HCT116 (cell line): ENCODE data around the gene RAB11A. TPM values are rescaled to one million over a fixed set of nuclear protein-coding genes. Genes with fewer than 3 reads are reported as not detected.

Experiments
- ATAC-seq: fragments of 200-7000 bp; cut with Tn5 transposase; 2 replicates; pipeline ENCODE4 v1.9.1; 2020; ENCODE audit warnings: mild to moderate bottlenecking, moderate library complexity
- BruUV-seq: library from RNA; stranded (reverse); fragments of 400-500 nt; replicated peaks from 2 replicates; lab custom pipeline; 2021; lab: Mats Ljungman, UMichigan
- CTCF ChIA-PET: fragments of 300-600 bp; sonication (Branson Sonifier 250); formaldehyde crosslinking; loops from one replicate; lab custom pipeline; 2021; ENCODE audit warnings: antibody characterized with exemption; lab: Charles Lee
- POLR2A ChIA-PET: fragments of 300-600, 350-600 bp; sonication (Branson Sonifier 250); formaldehyde crosslinking; loops from one replicate; lab custom pipeline; 2021; ENCODE audit warnings: antibody characterized with exemption; lab: Charles Lee
- RAD21 ChIA-PET, 2 experiments: fragments of 300-600 bp; sonication (Branson Sonifier 250); formaldehyde crosslinking; loops; one replicate each; lab custom pipeline; 2023; ENCODE audit warnings: low total read pairs in 2 of 2; ENCODE audit not compliant: uncharacterized antibody in 2 of 2, unreplicated experiment in 2 of 2, low non-redundant PET in 1 of 2; lab: Charles Lee
- DNase-seq: peaks from one replicate; pipeline ENCODE4 v3.0.0-alpha.2; 2010; ENCODE audit warnings: low read depth, low spot score
- H2AFZ ChIP-seq: fragments of 200-600 bp; shearing (Covaris generic), sonication (generic); 2 replicates; pipeline ENCODE4 v1.6.1; 2017; ENCODE audit warnings: low read depth, mixed run types, mixed read lengths, antibody characterized with exemption, low read length; ENCODE audit not compliant: poor library complexity, severe bottlenecking
- H3K27ac ChIP-seq: 2 replicates; pipeline ENCODE4 v1.5.1; 2012; ENCODE audit warnings: low read depth, low read length
- H3K27me3 ChIP-seq: fragments of 200-600 bp; sonication (generic); 2 replicates; pipeline ENCODE4 v1.6.1; 2016; ENCODE audit warnings: mixed run types, low read length, mixed read lengths; ENCODE audit not compliant: insufficient read depth
- H3K36me3 ChIP-seq, 2 experiments: fragments of 200-500 bp in 1 of 2; fragments of 200-600 bp in 1 of 2; sonication (Bioruptor generic) in 1 of 2; sonication (generic) in 1 of 2; 2 replicates each; pipeline versions ENCODE4 v1.5.1 to v1.6.1; 2014 to 2016; ENCODE audit warnings: low read length in 2 of 2, inconsistent platforms in 1 of 2, mixed read lengths in 1 of 2, mixed run types in 1 of 2; ENCODE audit not compliant: insufficient read depth in 2 of 2, control insufficient read depth in 1 of 2
- H3K4me1 ChIP-seq, 2 experiments: fragments of 200-600 bp in 1 of 2; sonication (generic) in 1 of 2; 2 replicates each; pipeline versions ENCODE4 v1.5.1 to v1.6.1; 2012 to 2017; ENCODE audit warnings: low read length in 2 of 2, inconsistent platforms in 1 of 2, mild to moderate bottlenecking in 1 of 2, mixed read lengths in 1 of 2, mixed run types in 1 of 2, moderate library complexity in 1 of 2; ENCODE audit not compliant: insufficient read depth in 2 of 2, control insufficient read depth in 1 of 2
- H3K4me2 ChIP-seq: fragments of 200-600 bp; sonication (generic); 2 replicates; pipeline ENCODE4 v1.6.1; 2017; ENCODE audit warnings: mixed run types, low read length, mixed read lengths
- H3K4me3 ChIP-seq, 2 experiments: fragments of 200-600 bp in 1 of 2; sonication (generic) in 1 of 2; replicated peaks in 1 of 2; 2 replicates each; pipeline ENCODE4 v1.5.1; 2011 to 2016; ENCODE audit warnings: low read length in 2 of 2, control low read depth in 1 of 2, low read depth in 1 of 2, mild to moderate bottlenecking in 1 of 2, mixed read lengths in 1 of 2, mixed run types in 1 of 2
- H3K79me2 ChIP-seq: fragments of 200-600 bp; sonication (generic); 2 replicates; pipeline ENCODE4 v1.6.1; 2017; ENCODE audit warnings: mild to moderate bottlenecking, mixed run types, low read length, moderate library complexity, mixed read lengths; ENCODE audit not compliant: insufficient read depth
- H3K9ac ChIP-seq: fragments of 200-600 bp; sonication (generic); 2 replicates; pipeline ENCODE4 v1.6.1; 2016; ENCODE audit warnings: low read length, mixed read lengths
- H3K9me2 ChIP-seq: fragments of 200-600 bp; sonication (generic), shearing (Covaris generic); 2 replicates; pipeline ENCODE4 v1.6.1; 2017; ENCODE audit warnings: mixed run types, mild to moderate bottlenecking, moderate library complexity; ENCODE audit not compliant: insufficient read depth
- H3K9me3 ChIP-seq, 2 experiments: fragments of 200-500 bp in 1 of 2; fragments of 200-600 bp in 1 of 2; sonication (Bioruptor generic) in 1 of 2; sonication (generic) in 1 of 2; 2 replicates each; pipeline ENCODE4 v1.6.1; 2014 to 2017; ENCODE audit warnings: low read length in 2 of 2, mixed read lengths in 2 of 2, inconsistent platforms in 1 of 2, low read depth in 1 of 2, mild to moderate bottlenecking in 1 of 2, mixed run types in 1 of 2, moderate library complexity in 1 of 2; ENCODE audit not compliant: control insufficient read depth in 1 of 2, insufficient read depth in 1 of 2
- H4K20me1 ChIP-seq: fragments of 200-600 bp; sonication (generic), shearing (Covaris generic); 2 replicates; pipeline ENCODE4 v1.6.1; 2017; ENCODE audit warnings: mixed run types, mild to moderate bottlenecking, moderate library complexity; ENCODE audit not compliant: insufficient read depth
- ATF3 ChIP-seq: IDR thresholded peaks from 2 replicates; pipeline ENCODE4 v1.6.1; 2012
- CEBPB ChIP-seq: IDR thresholded peaks from 2 replicates; pipeline ENCODE4 v1.6.1; 2012; ENCODE audit warnings: low read depth
- CTCF ChIP-seq, 3 experiments: fragments of 200-600 bp in 1 of 3; sonication (generic) in 1 of 3; IDR thresholded peaks in 2 of 3; conservative IDR thresholded peaks in 1 of 3; 2 replicates each; pipeline ENCODE4 v1.5.1; 2012 to 2017; ENCODE audit warnings: low read depth in 2 of 3, low read length in 2 of 3, antibody characterized with exemption in 1 of 3, borderline replicate concordance in 1 of 3, control low read depth in 1 of 3, mild to moderate bottlenecking in 1 of 3, mixed read lengths in 1 of 3, mixed run types in 1 of 3, moderate library complexity in 1 of 3; ENCODE audit not compliant: insufficient read depth in 1 of 3
- EGR1 ChIP-seq: IDR thresholded peaks from 2 replicates; pipeline ENCODE4 v1.6.1; 2012; ENCODE audit warnings: low read depth
- ELF1 ChIP-seq: IDR thresholded peaks from 2 replicates; pipeline ENCODE4 v1.6.1; 2012; ENCODE audit warnings: low read depth, borderline replicate concordance
- EZH2 ChIP-seq: fragments of 200-600 bp; sonication (generic); IDR thresholded peaks from 2 replicates; pipeline ENCODE4 v1.6.1; 2017; ENCODE audit warnings: antibody characterized with exemption, mixed run types
- EZH2phosphoT487 ChIP-seq: fragments of 200-600 bp; IDR thresholded peaks from 2 replicates; pipeline ENCODE4 v1.6.1; 2018; ENCODE audit warnings: antibody characterized with exemption, borderline replicate concordance
- FOSL1 ChIP-seq: IDR thresholded peaks from 2 replicates; pipeline ENCODE4 v1.6.1; 2012; ENCODE audit warnings: low read depth
- JUND ChIP-seq: IDR thresholded peaks from 2 replicates; pipeline ENCODE4 v1.6.1; 2012
- RAD21 ChIP-seq: IDR thresholded peaks from 2 replicates; pipeline ENCODE4 v1.6.1; 2012; ENCODE audit warnings: low read depth, mild to moderate bottlenecking
- SIN3A ChIP-seq: IDR thresholded peaks from 2 replicates; pipeline ENCODE4 v1.6.1; 2012; ENCODE audit warnings: low read depth
- SP1 ChIP-seq: IDR thresholded peaks from 2 replicates; pipeline ENCODE4 v1.6.1; 2012; ENCODE audit warnings: low read depth
- SRF ChIP-seq: IDR thresholded peaks from 2 replicates; pipeline ENCODE4 v1.6.1; 2012; ENCODE audit warnings: low read depth
- YY1 ChIP-seq: IDR thresholded peaks from 2 replicates; pipeline ENCODE4 v1.6.1; 2011; ENCODE audit warnings: low read length, low read depth, moderate library complexity, mild to moderate bottlenecking; ENCODE audit not compliant: insufficient replicate concordance; ENCODE audit errors: extremely low read depth
- ZFX ChIP-seq: fragments of 450-650 bp; IDR thresholded peaks from 2 replicates; pipeline ENCODE4 v1.6.1; 2017
- ZNF274 ChIP-seq: fragments of 200-500 bp; sonication (Bioruptor generic); IDR thresholded peaks from 2 replicates; pipeline ENCODE4 v1.6.1; 2014; ENCODE audit warnings: mild to moderate bottlenecking, low read depth, low read length, inconsistent platforms
- intact Hi-C: fragments of 100-400 bp; cut with micrococcal nuclease; formaldehyde crosslinking; loops from 2 replicates; pipeline ENCODE4 v1.10.0; 2022
- total RNA-seq: library from RNA; stranded (reverse); gene quantifications from one replicate; pipeline ENCODE4 v1.2.1, GENCODE V29; 2021; ENCODE audit not compliant: unreplicated experiment
- TF ChIP-seq, protein P1 (sequence below): IDR thresholded peaks from 2 replicates; pipeline ENCODE4 v1.6.1; 2012
- TF ChIP-seq, protein P2 (sequence below): IDR thresholded peaks from 2 replicates; pipeline ENCODE4 v1.6.1; 2011; ENCODE audit warnings: mild to moderate bottlenecking, low read length, moderate library complexity; ENCODE audit not compliant: insufficient replicate concordance; ENCODE audit errors: extremely low read depth

The RAB11A gene
- total RNA-seq, 1 experiment from 2014 or later, result 234 TPM

GRCh38 chr15:65827065-65827464 lies 42.2 kb upstream of the RAB11A start:
- RAD21 ChIA-PET, result no interaction called here
- Histone ChIP-seq H3K9me3 (no peaks in the 10 kb centered on the region), H3K36me3 (no peaks in the 10 kb centered on the region), H3K27ac (no peak overlapping the region), H3K9ac (no peak overlapping the region), H3K27me3 (no peaks in the 10 kb centered on the region), H3K9me2 (no peaks in the 10 kb centered on the region), H2AFZ (no peak overlapping the region), H3K4me3 (no peak overlapping the region), H3K79me2 (no peaks in the 10 kb centered on the region), H3K4me2 (no peak overlapping the region), H4K20me1 (no peaks in the 10 kb centered on the region), H3K4me1 (peaks cover 5 to 12% of the 10 kb centered on the region in 2 experiments; a peak in 3 of 4 replicates)
- intact Hi-C loops, result no loop called here
- CTCF ChIA-PET, result interaction anchor here (0.7 to 1.6 kb wide), 2 partner anchors 8 to 231 kb away, joined by 3 read pairs; no protein-coding TSS in a partner anchor
- no peak for ATAC-seq
- POLR2A ChIA-PET, result no interaction called here
- TF ChIP-seq ZNF274 (no peak), ELF1 (no peak), CEBPB (no peak)
- no TSS peak for BruUV-seq
- DNase-seq, result no peak

DNA sequence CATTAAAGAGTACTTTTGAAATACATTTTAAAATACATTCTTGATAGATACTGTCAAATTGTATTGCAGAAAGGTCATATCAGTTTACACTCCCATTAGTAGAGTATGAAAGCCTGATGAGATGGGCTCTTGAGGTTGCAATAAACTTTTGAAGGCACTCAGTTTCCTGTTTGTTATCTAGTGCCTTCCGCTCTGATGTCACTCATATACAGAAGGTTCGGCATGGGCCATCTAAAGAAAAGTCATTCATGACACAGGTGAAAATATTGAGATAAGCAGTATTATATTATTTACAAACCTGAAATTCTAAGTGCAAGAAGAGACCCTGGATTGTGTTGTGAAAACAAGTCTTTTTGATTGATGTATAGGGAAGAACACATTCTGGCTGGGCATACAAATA lies 40.7 kb upstream of the RAB11A start:
- Histone ChIP-seq H4K20me1 (no peaks in the 10 kb centered on the region), H3K36me3 (no peaks in the 10 kb centered on the region), H3K4me2 (no peak overlapping the region), H3K9me2 (no peaks in the 10 kb centered on the region), H3K9me3 (no peaks in the 10 kb centered on the region), H3K27ac (no peak overlapping the region), H3K4me1 (peaks cover 19 to 27% of the 10 kb centered on the region in 2 experiments), H3K4me3 (no peak overlapping the region), H3K9ac (no peak overlapping the region), H3K79me2 (no peaks in the 10 kb centered on the region), H2AFZ (peak overlapping the region; percentile 62), H3K27me3 (no peaks in the 10 kb centered on the region)
- BruUV-seq, result no TSS peak
- intact Hi-C loops, result no loop called here
- ATAC-seq (no peak), DNase-seq (no peak)
- ChIA-PET POLR2A (no interaction called here), RAD21 (interaction anchor here in 1 of 2 experiments (0.9 kb wide), 1 partner anchor 190 kb away, joined by 3 read pairs; no protein-coding TSS in a partner anchor), CTCF (interaction anchor here (0.9 to 1.0 kb wide), 3 partner anchors 8 to 28 kb away, joined by 3 read pairs; no protein-coding TSS in a partner anchor)
- TF ChIP-seq EZH2 (no peak), ATF3 (no peak), ZFX (no peak), EZH2phosphoT487 (no peak), YY1 (no peak), FOSL1 (no peak), SP1 (no peak), RAD21 (no peak), SIN3A (no peak), JUND (no peak), EGR1 (no peak), CTCF (IDR thresholded peaks at IDR 0.05 in 2 of 3, conservative IDR thresholded peaks at IDR 0.05 in 1 of 3; ENCODE audit: borderline replicate concordance in 1 of 3, insufficient read depth in 1 of 3, low read depth in 2 of 3, low read length in 2 of 3) (no peak), SRF (no peak)
- TF ChIP-seq, protein P1, sequence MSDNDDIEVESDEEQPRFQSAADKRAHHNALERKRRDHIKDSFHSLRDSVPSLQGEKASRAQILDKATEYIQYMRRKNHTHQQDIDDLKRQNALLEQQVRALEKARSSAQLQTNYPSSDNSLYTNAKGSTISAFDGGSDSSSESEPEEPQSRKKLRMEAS, result no peak
- TF ChIP-seq, protein P2, sequence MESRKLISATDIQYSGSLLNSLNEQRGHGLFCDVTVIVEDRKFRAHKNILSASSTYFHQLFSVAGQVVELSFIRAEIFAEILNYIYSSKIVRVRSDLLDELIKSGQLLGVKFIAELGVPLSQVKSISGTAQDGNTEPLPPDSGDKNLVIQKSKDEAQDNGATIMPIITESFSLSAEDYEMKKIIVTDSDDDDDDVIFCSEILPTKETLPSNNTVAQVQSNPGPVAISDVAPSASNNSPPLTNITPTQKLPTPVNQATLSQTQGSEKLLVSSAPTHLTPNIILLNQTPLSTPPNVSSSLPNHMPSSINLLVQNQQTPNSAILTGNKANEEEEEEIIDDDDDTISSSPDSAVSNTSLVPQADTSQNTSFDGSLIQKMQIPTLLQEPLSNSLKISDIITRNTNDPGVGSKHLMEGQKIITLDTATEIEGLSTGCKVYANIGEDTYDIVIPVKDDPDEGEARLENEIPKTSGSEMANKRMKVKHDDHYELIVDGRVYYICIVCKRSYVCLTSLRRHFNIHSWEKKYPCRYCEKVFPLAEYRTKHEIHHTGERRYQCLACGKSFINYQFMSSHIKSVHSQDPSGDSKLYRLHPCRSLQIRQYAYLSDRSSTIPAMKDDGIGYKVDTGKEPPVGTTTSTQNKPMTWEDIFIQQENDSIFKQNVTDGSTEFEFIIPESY, result no peak
